Central memory CD8-positive, alpha-beta T cell (primary cell): ENCODE measurements around the gene POLR2A.
"Not testable (repeated sequence)": the region's sequence is repeated elsewhere in the genome, so short reads cannot be mapped to it uniquely, and the experiment has no call there.

Experiments used
- ATAC-seq: fragments of 150-1000 bp; cut with Tn5 transposase; replicated peaks from 2 replicates; pipeline ENCODE4 v1.10.0; 2022; ENCODE audit warnings: mild to moderate bottlenecking, moderate FRiP score, moderate number of reproducible peaks; ENCODE audit not compliant: poor library complexity, severe bottlenecking; ENCODE audit errors: extremely low read depth
- DNase-seq, 2 donors: peaks; one replicate each; pipeline ENCODE4 v3.0.0; 2021; ENCODE audit warnings: low spot score in 2 of 2
- H3K27ac Mint-ChIP-seq: one replicate; pipeline ENCODE4 v1.8.0; 2022; ENCODE audit warnings: low read depth, mild to moderate bottlenecking, moderate library complexity, mixed read lengths
- H3K27me3 Mint-ChIP-seq: one replicate; pipeline ENCODE4 v1.8.0; 2022; ENCODE audit warnings: mixed read lengths
- H3K36me3 Mint-ChIP-seq: one replicate; pipeline ENCODE4 v1.8.0; 2022; ENCODE audit warnings: mild to moderate bottlenecking, moderate library complexity, mixed read lengths; ENCODE audit not compliant: insufficient read depth
- H3K4me1 Mint-ChIP-seq: one replicate; pipeline ENCODE4 v1.8.0; 2022; ENCODE audit warnings: mixed read lengths
- H3K4me3 Mint-ChIP-seq: one replicate; pipeline ENCODE4 v1.8.0; 2022; ENCODE audit warnings: mild to moderate bottlenecking, moderate library complexity, mixed read lengths
- H3K9me3 Mint-ChIP-seq: one replicate; pipeline ENCODE4 v1.8.0; 2022; ENCODE audit warnings: mixed read lengths

Gene POLR2A

DNA sequence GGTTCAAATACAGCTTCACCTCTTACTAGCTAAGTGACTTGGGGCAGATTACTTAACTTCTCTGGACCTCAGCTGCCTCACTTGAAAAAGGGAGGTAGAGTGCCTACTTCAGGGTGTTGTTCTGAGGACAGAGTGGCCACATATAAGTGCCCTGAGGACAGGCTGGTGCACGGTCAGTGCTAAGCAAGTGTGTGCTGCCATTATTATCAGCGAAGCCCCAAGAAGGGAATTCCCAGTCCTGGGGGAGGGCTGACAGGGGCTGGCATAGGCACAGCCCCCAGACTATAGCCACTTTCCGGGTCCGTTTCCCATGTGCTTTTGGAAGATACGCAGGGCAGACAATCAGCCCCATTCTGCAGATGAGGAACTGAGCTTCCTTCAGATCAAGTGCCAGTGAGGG, 7.2 kb upstream of the POLR2A start:
- Mint-ChIP-seq H3K9me3 (no peaks in the 10 kb centered on the region), H3K4me1 (peaks cover 51% of the 10 kb centered on the region), H3K4me3 (peak overlapping the region; percentile 92), H3K27ac (no peak overlapping the region), H3K36me3 (peaks cover 23% of the 10 kb centered on the region), H3K27me3 (no peaks in the 10 kb centered on the region)
- ATAC-seq (no peak), DNase-seq (no peak)

DNA sequence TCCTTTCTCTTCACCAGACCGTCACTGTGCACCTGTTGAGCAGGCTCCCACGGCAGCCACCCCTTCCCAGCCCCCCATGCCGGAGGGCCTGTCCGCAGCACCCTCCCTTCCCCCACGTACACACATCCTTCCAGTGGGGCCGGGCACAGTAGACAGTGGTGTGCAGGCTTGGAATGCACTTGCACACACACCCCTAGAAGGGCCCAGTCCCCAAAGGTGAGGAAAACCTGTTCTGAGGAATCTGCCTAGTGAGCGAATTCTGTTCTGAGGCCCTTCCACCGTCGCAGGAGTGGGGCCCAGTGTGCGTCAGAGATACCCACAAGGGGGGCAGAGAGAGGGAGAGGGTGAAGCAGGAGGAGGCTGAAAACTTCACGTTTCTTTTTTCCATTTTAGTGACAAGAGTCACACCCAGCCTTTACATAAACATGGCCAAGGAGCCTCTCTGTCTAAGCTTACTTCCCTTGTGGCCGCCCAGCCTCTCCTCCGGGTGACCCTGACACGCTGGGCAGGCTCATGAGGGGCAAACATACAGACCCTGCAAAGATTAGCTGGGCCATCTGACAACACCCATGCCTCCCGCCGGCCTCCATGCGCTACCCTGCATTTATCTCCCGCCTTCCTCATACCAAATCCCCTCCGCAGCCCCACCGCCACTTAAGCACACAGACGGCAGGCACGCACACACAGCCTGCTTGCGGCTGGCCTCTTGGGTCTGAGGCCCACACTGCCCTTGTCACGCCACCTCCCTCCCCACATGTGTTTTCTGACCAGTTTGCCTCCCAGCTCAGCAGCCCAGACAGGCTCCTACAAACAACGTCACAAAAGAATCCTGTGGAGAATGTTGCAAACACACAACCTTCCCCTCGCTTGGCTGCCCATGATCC, 6.5 kb upstream of the POLR2A start:
- Mint-ChIP-seq H3K4me1 (peaks cover 55% of the 10 kb centered on the region), H3K27me3 (no peaks in the 10 kb centered on the region), H3K4me3 (peak overlapping the region; percentile 92), H3K9me3 (no peaks in the 10 kb centered on the region), H3K27ac (peak overlapping the region; percentile 92), H3K36me3 (peaks cover 23% of the 10 kb centered on the region)
- DNase-seq (no peak), ATAC-seq (no peak)

DNA sequence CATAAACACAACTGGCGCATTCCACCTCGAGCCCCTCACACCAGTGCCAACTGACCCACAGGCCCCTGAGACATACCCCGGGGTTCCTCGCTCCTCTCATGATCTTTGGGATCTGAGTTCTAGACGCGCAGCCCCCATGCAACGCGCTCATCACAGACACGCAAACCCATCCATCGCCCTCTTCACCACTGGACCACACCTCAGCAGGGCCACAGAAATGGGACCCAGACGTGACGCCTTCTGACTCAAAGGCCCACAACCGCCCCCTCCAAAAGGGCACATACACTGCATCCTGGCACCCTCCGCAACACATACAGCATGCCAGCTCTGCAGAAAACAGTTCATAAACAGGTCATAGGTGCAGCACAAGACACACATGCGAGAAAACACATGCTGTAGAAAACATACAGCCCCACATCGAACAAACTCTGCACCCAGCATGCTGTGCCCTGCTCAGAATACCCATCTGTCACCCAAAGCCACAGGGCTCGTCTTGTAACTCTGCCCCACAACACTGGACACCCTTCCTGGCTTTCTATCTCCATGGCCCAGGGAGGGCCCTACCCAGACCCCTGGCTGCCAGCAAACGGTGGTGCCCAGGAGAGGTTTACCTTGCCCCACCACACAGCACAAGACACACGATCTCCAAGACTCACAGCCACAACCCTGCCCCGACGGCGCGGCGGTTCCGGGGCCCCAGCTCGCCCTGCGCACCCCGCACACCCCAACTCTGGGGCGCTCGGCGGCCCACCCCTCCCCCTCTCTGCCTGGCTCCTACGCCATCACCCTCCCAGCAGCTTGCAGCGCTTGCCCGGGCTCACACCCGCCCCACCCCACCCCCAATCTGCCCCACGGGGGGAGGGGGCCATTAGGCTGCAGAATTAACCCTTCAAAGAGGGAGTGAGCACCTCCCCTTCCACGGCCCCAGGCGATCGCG, 5.6 kb upstream of the POLR2A start:
- Mint-ChIP-seq H3K27ac (peak overlapping the region; percentile 92), H3K4me3 (peak overlapping the region; percentile 92), H3K4me1 (peaks cover 64% of the 10 kb centered on the region), H3K36me3 (peaks cover 29% of the 10 kb centered on the region), H3K27me3 (no peaks in the 10 kb centered on the region), H3K9me3 (no peaks in the 10 kb centered on the region)
- peak; percentile 60 to 76 for DNase-seq
- peak; percentile 61 for ATAC-seq

DNA sequence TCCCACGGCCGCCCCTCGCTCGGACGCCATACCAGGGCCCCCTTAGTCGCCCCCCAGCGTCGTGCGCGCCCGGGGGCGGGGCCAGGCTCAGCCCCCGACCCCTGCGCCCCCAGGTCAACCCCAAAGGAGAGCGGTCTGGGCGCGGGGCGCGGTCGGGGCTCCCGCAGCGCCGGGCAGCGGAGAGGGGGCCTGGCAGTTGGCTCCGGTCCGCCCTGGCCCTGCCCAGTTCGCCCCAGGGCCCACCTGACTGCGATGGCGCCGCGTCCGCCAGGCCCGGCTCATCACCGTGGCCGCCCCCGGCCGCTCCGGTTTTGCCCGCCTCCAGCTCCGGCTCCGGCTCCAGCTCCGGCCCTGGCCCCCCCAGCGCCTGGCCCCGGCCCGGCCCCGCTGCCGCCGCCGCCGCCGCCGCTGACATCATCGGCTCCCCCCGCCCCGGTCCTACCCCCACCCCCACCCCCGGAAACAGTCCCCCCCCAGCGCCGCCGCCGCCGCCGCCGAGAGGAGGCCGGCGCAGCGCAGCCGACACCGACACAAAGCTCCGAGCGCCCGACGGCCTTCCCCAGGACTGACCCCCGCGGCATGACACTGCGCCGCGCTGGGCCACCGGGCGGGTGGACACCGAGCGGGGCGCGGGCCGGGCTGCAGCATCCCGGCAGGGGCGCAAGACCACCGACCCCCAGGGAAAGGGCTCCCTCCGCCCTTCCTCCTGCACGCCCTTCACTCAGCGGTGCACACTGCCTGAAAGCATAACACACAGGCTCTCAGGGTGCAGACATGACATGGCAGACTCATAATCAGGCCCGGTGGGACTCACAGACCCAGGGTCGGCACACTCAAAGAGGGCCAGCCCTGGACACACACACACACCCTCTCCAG, 4.7 kb upstream of the POLR2A start, which contains the start of gene ZBTB4:
Gene ZBTB4 (minus strand): TSS at position 419 of the 876 bp plus-strand sequence. CDS start 12,830 bp downstream, outside the sequence.
- H3K9me3 Mint-ChIP-seq = no peaks in the 10 kb centered on the region
- H3K36me3 Mint-ChIP-seq = peaks cover 38% of the 10 kb centered on the region
- H3K4me1 Mint-ChIP-seq = peaks cover 69% of the 10 kb centered on the region

DNA sequence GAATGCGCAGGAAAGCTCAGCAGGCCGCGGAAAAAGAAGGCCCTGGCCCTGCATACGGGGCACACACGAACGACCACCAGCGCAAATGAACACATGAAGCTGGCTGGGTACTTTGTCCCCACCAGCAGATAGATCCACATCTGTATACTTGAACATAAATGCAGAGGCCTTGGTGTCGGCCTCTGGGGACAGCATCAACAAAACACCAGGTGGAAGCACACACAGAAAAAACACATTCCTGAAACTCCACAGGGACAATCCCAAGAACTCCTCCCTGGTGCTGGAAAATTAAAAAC, 4.1 kb upstream of the POLR2A start:
- Mint-ChIP-seq H3K27me3 (no peaks in the 10 kb centered on the region), H3K36me3 (peaks cover 44% of the 10 kb centered on the region), H3K9me3 (no peaks in the 10 kb centered on the region), H3K4me1 (peaks cover 74% of the 10 kb centered on the region), H3K27ac (peak overlapping the region; percentile 74), H3K4me3 (peak overlapping the region; percentile 92)
- no peak for DNase-seq
- no peak for ATAC-seq

More for the DNA sequence above, 4.7 kb upstream of the POLR2A start, which contains the start of gene ZBTB4:
- H3K27ac Mint-ChIP-seq = peak within 1 kb of the TSS; percentile 92
- DNase-seq = peak; percentile 50 to 51
- H3K27me3 Mint-ChIP-seq = no peaks in the 10 kb centered on the region
- peak; percentile 10 for ATAC-seq
- peak within 1 kb of the TSS; percentile 92 for H3K4me3 Mint-ChIP-seq

DNA sequence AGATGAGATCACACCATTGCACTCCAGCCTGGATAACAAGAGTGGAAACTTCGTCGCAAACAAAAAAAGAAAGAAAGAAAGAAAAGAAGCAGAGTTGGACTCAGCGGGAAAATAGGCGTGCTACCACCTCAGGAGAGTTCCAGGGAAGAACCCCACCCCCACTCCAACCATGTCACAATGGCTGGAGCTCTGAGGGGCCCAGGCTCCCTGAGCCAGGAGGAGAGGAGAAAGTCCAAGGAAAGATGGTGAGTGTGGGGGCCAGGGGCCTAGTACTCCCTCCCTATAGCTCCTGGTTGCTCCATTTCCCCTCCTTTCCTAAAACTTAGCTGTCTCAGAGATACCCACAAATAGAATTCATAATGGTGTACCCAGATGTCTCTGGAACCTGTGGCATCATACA, 2.9 kb upstream of the POLR2A start, which contains the start of gene SLC35G6:
Gene SLC35G6 (plus strand): TSS at position 172 of the 400 bp plus-strand sequence. CDS start 71 bp downstream, at position 243.
- Mint-ChIP-seq H3K36me3 (peaks cover 42% of the 10 kb centered on the region), H3K27ac (peak within 1 kb of the TSS; percentile 99), H3K4me3 (peak within 1 kb of the TSS; percentile 99), H3K4me1 (peaks cover 77% of the 10 kb centered on the region)
- not testable (repeated sequence) for DNase-seq, ATAC-seq, H3K9me3 Mint-ChIP-seq, H3K27me3 Mint-ChIP-seq

DNA sequence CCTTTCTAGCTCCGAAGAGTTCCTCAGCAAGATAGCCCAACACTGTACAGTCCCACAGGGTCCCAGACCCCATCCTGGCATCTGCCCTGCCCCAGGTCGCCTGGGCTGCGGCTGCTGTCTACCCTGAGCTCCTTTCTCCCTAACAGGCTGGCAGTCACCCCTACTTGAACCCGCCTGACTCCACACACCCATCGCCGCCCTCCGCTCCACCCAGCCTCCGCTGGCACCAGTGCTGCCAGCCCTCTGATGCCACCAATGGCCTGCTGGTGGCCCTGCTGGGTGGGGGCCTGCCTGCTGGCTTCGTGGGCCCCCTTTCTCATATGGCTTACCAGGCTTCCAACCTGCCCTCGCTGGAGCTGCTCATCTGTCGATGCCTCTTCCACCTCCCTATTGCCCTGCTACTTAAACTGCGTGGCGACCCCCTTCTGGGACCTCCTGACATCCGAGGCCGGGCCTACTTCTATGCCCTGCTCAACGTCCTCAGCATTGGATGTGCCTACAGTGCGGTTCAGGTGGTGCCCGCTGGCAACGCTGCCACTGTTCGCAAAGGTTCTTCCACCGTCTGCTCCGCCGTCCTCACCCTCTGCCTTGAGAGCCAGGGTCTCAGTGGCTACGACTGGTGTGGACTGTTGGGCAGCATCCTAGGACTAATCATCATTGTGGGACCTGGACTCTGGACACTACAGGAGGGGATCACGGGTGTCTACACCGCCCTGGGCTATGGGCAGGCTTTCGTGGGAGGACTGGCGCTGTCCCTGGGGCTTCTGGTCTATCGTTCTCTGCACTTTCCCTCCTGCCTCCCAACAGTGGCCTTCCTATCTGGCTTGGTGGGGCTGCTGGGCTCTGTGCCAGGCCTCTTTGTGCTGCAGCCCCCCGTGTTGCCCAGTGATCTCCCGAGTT, 2.1 kb upstream of the POLR2A start:
- not testable (repeated sequence) for ATAC-seq, H3K9me3 Mint-ChIP-seq, DNase-seq, H3K27me3 Mint-ChIP-seq
- Mint-ChIP-seq H3K27ac (peak overlapping the region; percentile 99), H3K4me1 (peaks cover 77% of the 10 kb centered on the region), H3K36me3 (peaks cover 42% of the 10 kb centered on the region), H3K4me3 (peak overlapping the region; percentile 99)

DNA sequence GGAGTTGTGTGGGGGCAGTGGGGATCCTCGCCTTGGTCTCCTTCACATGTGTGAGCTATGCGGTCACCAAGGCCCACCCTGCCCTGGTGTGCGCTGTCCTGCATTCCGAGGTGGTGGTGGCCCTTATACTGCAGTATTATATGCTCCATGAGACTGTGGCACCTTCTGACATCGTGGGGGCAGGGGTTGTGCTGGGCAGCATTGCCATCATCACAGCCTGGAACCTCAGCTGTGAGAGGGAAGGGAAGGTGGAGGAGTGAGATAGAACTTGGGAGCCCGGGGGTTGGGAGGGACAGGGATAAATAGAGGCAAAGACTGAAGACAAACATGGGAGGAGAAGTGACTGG, 1.5 kb upstream of the POLR2A start:
- peak overlapping the region; percentile 99 for H3K27ac Mint-ChIP-seq
- ATAC-seq, DNase-seq, H3K9me3 Mint-ChIP-seq, H3K27me3 Mint-ChIP-seq: not testable (repeated sequence)
- peaks cover 42% of the 10 kb centered on the region for H3K36me3 Mint-ChIP-seq
- peaks cover 77% of the 10 kb centered on the region for H3K4me1 Mint-ChIP-seq
- H3K4me3 Mint-ChIP-seq = peak overlapping the region; percentile 99

DNA sequence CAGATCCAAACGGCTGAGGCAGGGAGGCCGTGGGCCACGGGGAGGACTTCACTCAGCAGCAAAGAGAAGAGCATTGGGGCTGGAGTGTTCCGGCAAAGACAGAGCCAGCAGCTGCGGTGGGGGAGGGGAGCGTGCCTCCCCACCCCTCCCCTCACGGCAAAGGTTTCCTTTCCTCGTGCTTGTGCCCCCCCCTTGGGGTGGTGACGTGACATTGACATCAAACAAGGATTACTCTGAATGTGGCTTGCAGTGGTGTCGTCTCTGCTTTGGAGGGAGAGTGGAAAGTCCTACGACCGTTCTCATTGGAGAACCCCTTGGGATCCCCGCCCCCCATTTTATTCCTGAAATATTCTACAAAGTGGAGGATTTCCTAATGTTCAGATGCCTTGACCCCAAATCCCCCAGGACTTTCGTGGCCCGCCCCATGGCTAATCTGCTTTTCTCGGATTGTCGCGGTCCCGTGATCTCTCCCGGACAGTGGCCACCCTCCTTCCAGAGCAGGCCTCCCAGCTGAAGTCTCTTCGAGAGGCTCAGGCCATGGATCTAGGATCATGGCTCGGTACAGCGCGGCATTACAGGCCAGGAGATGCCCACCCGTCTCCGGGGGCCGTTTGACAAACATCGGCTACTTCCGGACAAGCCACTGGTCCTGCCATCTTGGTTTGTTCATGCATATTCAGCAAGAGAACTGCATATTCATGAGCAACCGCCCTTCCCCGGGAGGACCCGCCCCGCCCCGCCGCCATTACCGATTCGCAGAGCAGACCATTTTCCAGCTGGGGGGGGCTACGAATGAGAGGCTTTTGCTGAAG, 705 bp upstream of the POLR2A start:
- Mint-ChIP-seq H3K27me3 (no peaks in the 10 kb centered on the region), H3K9me3 (no peaks in the 10 kb centered on the region), H3K27ac (peak overlapping the region; percentile 99), H3K4me3 (peak overlapping the region; percentile 99), H3K36me3 (peaks cover 40% of the 10 kb centered on the region), H3K4me1 (peaks cover 72% of the 10 kb centered on the region)
- peak; percentile 64 for ATAC-seq
- DNase-seq = peak; percentile 89 to 95

DNA sequence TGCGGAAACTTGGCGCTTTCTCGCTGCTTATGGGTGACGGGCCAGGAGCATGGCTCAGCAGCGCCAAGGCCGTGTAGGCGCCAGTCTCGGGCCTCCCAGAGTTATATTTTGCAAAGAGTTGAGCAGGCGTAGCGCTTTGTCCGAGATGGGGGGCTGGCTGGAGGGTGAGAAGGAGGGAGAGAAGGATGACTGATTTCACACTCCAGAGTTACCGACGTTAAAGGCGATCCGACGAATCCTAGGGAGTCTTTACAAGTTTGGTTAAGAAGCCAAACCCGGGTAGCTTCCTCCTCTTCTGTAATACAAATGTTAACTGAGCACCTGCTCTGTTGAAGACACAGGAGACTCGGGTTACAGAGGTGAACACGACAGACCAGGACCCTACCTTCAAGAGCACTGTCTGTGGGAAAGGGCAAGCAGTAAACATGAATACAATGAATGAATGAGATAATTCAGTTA, 782 bp downstream of the POLR2A start:
- Mint-ChIP-seq H3K27me3 (no peaks in the 10 kb centered on the region), H3K4me3 (peak overlapping the region; percentile 99), H3K36me3 (peaks cover 40% of the 10 kb centered on the region), H3K4me1 (peaks cover 80% of the 10 kb centered on the region), H3K27ac (peak overlapping the region; percentile 99), H3K9me3 (no peaks in the 10 kb centered on the region)
- ATAC-seq (peak; percentile 37), DNase-seq (no peak)
